Posterior cingulate gyrus (tissue), 11 donors: ENCODE data around the gene LRRC61.
A peak's percentile ranks its signal among the peaks of the same experiment; 100 is the strongest.

Experiments
- DNase-seq, 10 donors: peaks; one replicate each; pipeline versions ENCODE4 v3.0.0 to v3.0.0-alpha.2; 2020 to 2021; ENCODE audit warnings: mixed read lengths in 3 of 10
- intact Hi-C: fragments of 100-400 bp; cut with DNase I; formaldehyde crosslinking; loops from one replicate; pipeline ENCODE4 v1.15.1; 2023

LRRC61 gene

DNA sequence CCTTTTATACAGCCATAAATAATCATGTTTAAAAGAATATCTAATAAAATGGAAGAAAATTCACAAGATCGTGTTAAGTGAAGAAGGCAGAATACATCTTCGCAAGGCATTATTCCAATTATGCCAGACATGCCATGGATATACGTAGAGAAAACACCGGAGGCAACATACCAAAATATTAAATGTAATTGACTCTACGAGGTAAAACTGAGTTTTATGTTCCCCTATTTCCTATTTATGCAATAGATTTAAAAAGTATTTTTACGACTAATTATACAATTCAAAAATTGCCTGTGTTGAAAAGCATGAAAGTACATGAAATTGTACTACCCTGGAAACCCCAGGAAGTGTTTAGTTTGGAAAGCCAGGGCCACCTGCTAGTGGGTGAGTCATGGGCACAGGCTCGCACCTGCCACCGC lies 44.5 kb downstream of the LRRC61 start:
- intact Hi-C loops: no loop called here
- no peak for DNase-seq

DNA sequence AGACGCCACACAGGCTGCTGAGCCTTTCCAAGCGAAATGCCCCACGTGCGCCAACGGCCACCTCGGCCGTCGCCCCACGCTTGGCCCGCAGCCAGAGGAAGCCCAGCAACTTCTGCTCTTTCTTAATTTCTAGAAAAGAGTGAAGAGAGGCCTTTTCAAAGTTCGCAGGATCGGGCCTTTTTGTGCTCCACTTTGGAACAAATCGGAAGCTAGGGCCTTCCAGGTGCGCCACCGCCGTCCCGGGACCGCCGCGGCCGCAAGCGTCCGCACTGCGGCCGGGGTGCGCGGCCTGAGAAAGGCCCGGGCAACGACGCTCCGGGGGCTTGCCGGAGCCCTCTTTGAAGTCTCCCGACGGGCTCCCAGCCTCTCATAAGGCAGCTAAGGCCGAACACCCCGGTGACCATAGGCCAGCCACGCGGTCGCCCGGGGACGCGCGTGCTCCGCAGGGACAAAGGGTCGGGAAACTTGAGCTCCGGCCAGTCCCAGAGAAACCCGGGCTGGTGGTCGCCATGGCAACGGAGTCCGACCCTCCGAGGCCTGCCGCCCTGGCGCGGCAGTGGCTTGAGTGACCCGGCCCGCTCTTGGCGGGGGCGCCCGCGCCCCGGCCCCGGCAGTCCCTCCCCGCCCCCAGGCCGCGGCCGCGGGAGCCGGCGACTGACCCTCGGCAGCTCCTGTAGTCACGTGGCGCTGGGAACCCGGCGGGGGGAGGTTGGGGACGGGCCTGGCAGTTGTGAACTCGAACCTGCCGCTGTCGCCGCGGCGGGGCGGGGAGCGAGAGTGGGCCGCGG lies 45.1 kb downstream of the LRRC61 start, which contains the start of gene REPIN1:
Gene REPIN1, plus strand, starts transcription at position 727 of the 788 bp plus-strand sequence. CDS start 890 bp downstream, outside the sequence.
- peak; percentile 85 to 98 (median 92) for DNase-seq
- intact Hi-C loops: no loop called here

DNA sequence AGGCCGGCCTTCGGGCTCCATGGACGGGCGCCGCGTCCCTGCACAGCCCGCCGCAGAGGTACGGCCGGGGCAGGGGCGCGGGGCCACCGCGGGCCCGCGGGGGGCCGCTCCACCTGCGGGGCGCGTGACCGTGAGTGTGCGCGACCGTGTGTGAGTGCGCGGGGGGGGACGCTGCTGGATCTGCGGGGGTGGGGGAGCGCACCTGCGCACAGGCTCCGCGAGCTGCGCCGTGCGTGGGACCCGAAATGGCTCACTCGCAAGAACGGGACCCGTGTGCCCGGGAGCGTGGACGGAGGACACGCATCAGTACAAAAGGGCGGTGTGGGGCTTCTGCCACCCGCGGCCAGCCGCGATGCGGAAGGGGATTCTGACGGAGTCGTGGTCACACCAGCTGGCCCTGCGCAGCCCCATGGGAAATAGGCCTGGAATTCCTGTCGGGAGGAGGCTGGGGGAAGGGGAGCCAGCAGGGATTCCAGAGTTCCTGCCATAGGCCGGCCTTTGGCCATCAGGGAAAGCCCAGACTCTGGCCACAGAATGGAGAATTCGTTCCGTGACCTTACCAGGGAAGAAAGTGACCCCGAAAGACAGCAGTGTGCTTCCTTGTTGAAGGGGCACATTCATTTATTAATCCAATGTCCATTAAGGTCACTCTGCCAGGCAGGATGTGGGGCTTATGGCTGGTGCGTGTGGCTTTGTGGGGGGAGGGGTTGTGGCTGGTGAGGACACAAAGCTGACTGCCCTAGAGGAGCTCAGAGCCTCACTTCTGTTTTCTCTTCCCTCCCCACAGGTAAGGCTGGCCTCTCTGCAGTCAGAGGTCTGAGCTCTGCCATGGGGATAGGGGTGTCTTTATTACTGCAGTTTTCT lies 46.0 kb downstream of the LRRC61 start:
- intact Hi-C loops: no loop called here
- peak in 6 of 10 donors; percentile 46 to 92 (median 70) for DNase-seq

DNA sequence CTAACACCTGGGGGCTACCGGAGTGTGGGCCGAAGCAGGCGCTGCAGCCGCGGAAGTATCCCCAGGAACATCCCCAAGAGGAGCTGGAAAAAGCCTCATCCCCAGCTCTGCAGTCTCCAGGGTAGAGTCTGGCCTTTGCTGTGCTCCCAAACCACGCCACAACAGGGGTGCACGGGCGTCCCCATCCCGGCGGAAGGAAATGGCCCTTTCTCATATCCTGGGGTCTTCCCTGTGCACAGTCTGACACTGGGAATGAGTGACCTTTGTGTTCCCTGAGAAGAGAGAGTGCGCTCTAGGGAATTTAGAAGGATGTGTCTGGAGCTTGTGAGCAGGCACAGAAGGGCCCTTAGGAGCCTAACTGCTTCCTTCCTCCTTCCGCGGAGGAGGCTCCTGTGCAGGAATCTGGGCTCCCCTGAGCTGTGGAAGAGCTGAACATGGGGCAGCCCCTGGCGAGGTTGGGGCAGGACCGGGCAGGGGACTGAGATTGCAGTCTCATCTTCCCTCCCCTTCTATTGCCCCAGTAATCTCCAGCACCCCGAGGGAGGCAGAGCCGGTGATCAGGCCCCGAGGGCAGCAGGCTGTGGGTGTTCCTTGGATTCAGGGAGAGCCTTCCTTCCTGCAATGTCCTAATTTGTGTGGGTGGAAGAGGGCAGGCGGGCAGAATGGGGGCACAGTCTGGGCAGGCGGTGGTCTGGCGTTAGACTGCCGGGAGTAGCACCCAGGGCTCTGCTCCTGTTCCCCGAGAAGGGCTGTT lies 46.8 kb downstream of the LRRC61 start:
- intact Hi-C loops: no loop called here
- DNase-seq: peak in 1 of 10 donors; percentile 64

DNA sequence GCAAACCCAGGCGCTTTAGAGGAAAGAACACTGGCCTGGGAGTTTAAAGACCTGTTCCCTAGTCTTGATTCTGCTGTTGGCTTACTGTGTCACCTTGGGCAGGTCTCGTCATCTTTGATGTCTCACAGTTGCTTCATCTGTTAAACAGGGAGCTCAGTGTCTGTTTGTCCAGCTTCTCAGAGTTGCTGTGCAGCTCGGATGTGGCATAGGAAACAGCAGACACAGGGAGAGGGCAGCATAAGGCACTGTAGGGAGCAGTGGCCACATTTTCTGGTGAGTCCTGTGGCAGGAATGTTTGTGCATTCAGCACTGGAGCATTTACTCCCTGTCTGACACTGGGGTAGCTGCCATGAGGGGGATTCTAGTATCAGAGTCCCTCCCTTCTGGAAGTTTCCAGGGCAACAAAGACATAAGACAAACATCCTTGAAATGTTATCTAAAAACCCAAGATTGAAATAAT lies 47.5 kb downstream of the LRRC61 start:
- intact Hi-C loops: no loop called here
- DNase-seq: no peak

DNA sequence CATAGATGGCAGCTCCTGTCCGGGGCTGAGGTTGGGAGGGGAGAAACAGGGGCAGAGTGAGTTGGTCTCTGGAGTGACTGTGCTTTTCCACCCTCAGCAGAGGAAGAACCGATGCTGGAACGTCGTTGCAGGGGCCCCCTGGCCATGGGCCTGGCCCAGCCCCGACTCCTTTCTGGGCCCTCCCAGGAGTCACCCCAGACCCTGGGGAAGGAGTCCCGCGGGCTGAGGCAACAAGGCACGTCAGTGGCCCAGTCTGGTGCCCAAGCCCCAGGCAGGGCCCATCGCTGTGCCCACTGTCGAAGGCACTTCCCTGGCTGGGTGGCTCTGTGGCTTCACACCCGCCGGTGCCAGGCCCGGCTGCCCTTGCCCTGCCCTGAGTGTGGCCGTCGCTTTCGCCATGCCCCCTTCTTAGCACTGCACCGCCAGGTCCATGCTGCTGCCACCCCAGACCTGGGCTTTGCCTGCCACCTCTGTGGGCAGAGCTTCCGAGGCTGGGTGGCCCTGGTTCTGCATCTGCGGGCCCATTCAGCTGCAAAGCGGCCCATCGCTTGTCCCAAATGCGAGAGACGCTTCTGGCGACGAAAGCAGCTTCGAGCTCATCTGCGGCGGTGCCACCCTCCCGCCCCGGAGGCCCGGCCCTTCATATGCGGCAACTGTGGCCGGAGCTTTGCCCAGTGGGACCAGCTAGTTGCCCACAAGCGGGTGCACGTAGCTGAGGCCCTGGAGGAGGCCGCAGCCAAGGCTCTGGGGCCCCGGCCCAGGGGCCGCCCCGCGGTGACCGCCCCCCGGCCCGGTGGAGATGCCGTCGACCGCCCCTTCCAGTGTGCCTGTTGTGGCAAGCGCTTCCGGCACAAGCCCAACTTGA lies 48.2 kb downstream of the LRRC61 start:
- intact Hi-C loops: no loop called here
- DNase-seq: peak in 1 of 10 donors; percentile 81

DNA sequence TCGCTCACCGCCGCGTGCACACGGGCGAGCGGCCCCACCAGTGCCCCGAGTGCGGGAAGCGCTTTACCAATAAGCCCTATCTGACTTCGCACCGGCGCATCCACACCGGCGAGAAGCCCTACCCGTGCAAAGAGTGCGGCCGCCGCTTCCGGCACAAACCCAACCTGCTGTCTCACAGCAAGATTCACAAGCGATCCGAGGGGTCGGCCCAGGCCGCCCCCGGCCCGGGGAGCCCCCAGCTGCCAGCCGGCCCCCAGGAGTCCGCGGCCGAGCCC lies 48.8 kb downstream of the LRRC61 start:
- intact Hi-C loops: no loop called here
- peak in 1 of 10 donors; percentile 73 for DNase-seq

DNA sequence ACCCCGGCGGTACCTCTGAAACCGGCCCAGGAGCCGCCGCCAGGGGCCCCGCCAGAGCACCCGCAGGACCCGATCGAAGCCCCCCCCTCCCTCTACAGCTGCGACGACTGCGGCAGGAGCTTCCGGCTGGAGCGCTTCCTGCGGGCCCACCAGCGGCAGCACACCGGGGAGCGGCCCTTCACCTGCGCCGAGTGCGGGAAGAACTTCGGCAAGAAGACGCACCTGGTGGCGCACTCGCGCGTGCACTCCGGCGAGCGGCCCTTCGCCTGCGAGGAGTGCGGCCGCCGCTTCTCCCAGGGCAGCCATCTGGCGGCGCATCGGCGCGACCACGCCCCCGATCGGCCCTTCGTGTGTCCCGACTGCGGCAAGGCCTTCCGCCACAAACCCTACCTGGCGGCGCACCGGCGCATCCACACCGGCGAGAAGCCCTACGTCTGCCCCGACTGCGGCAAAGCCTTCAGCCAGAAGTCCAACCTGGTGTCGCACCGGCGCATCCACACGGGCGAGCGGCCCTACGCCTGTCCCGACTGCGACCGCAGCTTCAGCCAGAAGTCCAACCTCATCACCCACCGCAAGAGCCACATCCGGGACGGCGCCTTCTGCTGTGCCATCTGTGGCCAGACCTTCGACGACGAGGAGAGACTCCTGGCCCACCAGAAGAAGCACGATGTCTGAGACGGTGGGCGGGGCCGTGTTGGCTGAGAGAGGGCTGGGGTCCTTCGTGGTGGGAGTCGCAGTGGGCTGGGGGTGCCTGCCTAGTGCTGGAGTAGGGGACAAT lies 49.3 kb downstream of the LRRC61 start:
- intact Hi-C loops: no loop called here
- DNase-seq: peak in 1 of 10 donors; percentile 81

DNA sequence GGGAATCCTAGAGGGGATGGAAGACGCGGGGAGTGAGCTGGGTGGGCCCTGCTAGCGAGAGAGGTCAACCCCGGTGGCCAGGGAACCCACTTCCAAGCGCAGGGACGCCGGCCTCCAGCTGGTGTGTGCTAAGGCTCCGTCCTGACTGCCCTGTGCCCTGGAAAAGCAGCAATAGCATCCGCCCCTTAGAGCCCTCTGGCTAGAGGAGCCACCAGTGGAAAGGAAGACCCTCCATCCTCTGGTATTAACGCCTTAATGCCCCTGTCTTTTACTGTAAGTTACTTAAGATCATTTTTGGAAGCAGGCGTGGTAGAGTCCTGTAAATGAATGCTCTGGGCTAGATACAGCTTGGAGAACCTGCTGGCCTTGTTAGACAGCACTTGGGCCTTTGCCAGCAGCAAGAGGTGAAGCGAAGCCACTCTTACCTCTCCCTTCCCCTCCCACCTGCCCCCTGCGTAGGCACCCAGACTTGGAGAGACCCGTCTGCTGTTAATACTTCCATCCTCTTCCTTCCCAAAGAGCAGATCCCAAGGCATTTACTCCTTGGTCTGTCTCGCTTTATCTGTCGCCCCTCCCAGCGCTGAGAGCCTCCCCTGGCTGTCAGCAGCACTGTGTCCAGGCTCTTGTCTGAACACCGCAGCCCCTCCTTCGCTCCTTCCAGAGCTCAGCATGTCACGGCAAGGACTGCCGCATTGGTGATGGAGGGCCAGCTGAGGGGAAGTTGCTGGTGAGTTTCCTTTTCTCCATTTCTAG lies 50.1 kb downstream of the LRRC61 start:
- intact Hi-C loops: no loop called here
- DNase-seq: peak in 1 of 10 donors; percentile 77

DNA sequence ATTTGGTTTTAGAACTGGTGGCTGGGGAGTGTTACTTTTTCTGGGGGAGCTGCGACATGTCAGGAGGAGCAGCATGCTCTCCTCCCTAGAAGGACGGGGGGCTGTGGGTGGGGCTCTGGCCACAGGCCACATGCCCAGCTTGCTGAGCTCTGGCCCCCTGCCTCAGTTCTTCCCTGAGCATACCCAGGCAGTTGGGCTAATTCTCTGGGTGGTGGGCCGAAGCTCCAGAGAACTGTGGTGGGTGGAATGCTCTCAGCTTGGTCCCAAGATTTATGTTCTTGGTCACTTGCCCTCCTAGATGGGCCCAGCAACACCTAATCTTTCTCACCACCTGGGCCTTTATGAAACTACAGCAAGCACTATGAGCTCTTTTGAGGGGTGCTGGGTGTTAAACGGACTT lies 50.9 kb downstream of the LRRC61 start:
- DNase-seq: peak in 1 of 10 donors; percentile 57
- intact Hi-C loops: no loop called here

DNA sequence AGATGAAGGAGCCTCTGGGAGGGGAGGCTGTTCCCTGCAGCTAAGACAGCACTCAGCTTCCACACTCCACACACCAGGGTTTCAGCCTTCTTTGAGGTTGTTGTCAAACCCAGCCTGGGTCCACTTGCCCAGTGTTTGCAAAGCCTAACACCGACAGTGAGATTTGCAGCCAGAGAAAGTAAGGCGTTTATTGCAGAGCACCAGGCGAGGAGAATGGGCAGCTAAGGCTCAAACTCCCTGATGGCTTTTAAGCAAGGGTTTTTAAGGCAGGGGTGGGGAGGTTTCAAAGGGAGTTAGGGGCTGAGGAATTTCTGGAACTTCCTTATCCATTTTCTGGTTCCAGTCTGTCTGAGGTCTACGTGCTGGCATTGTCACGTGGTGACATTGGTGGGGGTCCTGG lies 51.3 kb downstream of the LRRC61 start:
- peak in 1 of 10 donors; percentile 54 for DNase-seq
- intact Hi-C loops: no loop called here

DNA sequence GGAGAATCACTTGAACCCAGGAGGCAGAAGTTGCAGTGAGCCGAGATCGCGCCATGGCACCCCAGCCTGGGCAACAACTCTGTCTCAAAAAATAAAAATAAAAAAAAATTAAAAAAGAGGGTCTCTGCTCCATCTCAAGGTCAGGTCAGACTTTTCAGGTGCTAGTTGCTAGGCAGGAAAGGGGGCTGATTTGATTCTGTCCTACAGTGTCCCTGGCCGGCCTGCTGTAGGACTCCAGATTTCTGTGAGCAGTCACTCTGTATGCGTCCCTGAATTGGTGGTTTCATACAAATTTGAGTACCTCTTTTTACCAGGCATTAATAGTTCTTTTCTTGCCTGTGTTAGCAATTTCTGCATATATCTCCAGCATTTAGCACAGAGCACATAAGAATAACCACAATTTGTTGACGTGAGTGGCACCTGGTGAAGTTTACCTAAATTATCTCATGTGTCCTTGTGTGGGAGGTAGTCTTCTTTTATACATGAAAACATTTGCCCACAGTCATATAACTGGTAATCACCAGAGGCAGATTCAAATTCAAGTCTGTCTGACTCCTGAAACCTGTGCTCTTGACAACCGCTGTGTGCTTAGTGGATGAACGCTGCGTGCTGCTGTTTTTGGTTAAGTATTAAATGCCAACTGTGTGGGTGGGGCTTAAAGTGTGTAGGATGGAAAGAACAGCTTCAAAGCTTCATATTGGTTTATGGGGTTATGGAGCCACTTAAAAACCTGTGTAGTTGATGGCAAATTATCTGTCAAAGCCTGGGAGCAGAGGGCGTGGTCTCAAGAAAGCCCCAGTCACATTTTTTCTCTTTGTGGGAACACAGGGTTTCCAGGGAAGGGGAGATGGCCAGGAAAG lies 52.7 kb downstream of the LRRC61 start:
- DNase-seq: peak in 2 of 10 donors; percentile 11 to 75
- intact Hi-C loops: no loop called here

DNA sequence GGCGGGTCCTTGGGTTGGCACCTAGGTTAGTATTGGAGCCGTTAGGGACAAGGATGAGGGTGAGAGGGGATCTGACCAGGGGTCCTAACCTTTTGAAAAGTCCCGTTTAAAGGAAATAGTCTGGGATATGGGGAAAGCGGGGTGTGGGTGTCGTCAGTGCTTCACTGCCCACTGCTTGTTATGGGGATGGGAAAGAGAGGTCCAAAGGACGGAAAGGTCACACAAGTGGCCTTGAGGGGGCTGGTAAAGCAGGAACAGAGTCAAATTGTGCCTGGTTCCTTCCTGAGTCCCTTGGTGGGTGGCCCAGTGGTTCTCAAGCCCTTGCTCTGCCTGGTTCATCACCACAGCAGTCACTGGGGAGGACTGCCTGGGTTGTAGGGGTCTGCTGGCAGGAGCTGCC lies 53.4 kb downstream of the LRRC61 start:
- no peak for DNase-seq
- intact Hi-C loops: no loop called here

DNA sequence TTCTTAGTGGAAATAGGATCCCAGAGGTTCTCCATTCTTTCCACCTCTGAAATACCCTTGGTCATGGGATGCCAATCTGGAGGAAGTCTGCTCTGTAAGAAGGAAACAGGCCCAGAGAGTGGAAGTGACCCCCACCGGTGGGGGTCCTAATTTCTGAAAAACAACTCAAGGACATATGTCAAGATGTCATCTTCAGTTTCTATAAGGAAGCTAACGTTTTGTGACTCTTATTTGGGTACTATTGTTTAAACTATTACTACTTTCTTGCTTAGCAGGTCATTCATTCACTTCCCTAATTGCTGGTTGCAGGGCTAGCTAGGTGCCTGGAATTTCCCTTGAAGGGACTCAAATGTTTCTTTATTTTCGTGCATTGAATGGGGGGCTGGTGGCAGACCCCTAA lies 54.0 kb downstream of the LRRC61 start:
- intact Hi-C loops: no loop called here
- no peak for DNase-seq

DNA sequence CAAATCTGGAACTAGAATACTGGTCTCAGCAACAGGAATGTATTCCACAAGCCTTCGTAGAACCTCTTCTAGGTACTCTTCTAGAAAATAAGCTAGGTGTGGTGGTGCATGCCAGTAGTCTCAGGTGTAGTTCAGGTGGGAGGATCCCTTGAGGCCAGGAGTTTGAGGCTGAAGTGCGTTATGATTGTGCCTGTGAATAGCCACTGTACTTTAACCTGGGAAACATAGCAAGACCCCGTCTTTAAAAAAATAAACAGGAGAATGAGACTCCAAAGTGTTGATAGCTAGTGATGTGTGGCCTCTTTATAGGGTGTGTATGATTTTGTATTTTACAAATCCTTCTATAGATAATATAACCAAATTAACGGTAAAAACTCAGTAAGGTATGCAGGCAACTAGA lies 54.5 kb downstream of the LRRC61 start:
- intact Hi-C loops: no loop called here
- DNase-seq: no peak

DNA sequence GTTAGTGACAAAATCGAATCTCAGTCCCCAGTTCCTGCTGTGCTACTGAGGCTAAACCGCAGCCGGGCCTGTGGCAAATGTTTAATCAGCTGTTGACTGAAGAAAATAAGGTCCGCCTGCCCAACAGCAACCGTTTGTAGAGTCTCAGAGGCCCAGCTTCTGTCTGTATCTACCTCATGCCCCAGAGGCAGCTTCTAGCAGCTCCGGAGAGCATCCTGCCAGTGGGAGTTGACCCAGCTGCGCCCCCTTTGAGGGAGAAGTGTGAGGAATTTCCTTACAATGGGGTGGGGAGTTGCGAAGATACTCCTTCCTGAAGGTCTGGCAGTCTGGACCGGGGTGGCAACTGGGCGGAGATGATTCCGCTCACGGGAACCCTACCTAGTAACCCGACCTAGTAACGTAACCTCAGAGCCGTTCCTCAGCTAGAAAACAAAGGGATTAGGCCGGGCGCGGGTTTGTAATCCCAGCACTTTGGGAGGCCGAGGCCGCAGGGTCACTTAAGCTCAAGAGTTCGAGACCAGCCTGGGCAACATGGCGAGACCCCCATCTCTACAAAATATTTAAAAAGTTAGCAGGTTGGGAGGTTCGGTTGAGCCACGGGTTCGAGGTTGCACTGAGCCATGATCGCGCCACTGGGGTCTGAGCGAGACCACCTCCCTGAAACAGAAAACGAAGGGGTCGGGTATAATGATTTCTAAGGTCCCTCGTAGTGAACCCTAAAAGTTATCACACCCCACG lies 55.1 kb downstream of the LRRC61 start:
- intact Hi-C loops: no loop called here
- peak in 4 of 10 donors; percentile 36 to 90 (median 44) for DNase-seq
